GM23248 (cell line): ENCODE results near the gene TULP4. TPM values are rescaled to one million over a fixed set of nuclear protein-coding genes. Genes with fewer than 3 reads are reported as not detected.

Experiments used
- DNase-seq: peaks from one replicate; pipeline ENCODE4 v3.0.0-alpha.2; 2015
- H2AFZ ChIP-seq: fragments of 200-600 bp; sonication (generic); 2 replicates; pipeline ENCODE4 v1.6.1; 2016; ENCODE audit warnings: antibody characterized with exemption
- H3F3A ChIP-seq: fragments of 200-600 bp; sonication (generic); 2 replicates; pipeline ENCODE4 v1.6.1; 2016; ENCODE audit warnings: mild to moderate bottlenecking, antibody characterized with exemption, mixed run types; ENCODE audit not compliant: insufficient read depth
- H3K27ac ChIP-seq: fragments of 200-600 bp; sonication (generic); 2 replicates; pipeline ENCODE4 v1.5.1; 2016; ENCODE audit warnings: mild to moderate bottlenecking
- H3K27me3 ChIP-seq: fragments of 200-600 bp; sonication (generic); replicated peaks from 2 replicates; pipeline ENCODE4 v1.6.1; 2016; ENCODE audit warnings: mild to moderate bottlenecking; ENCODE audit not compliant: insufficient read depth
- H3K36me3 ChIP-seq: fragments of 200-600 bp; sonication (generic); 2 replicates; pipeline ENCODE4 v1.6.1; 2016; ENCODE audit warnings: low read depth, mild to moderate bottlenecking
- H3K4me1 ChIP-seq: fragments of 200-600 bp; sonication (generic); 2 replicates; pipeline ENCODE4 v1.6.1; 2016; ENCODE audit warnings: mild to moderate bottlenecking; ENCODE audit not compliant: insufficient read depth
- H3K4me2 ChIP-seq: fragments of 200-600 bp; sonication (generic); one replicate; pipeline ENCODE4 v1.6.1; 2016; ENCODE audit warnings: mild to moderate bottlenecking; ENCODE audit not compliant: unreplicated experiment
- H3K4me3 ChIP-seq: fragments of 200-600 bp; sonication (generic); 2 replicates; pipeline ENCODE4 v1.5.1; 2016; ENCODE audit warnings: mild to moderate bottlenecking
- H3K79me2 ChIP-seq: fragments of 200-600 bp; sonication (generic); 2 replicates; pipeline ENCODE4 v1.6.1; 2016; ENCODE audit warnings: mild to moderate bottlenecking; ENCODE audit not compliant: insufficient read depth
- H3K9ac ChIP-seq: fragments of 200-600 bp; sonication (generic); 2 replicates; pipeline ENCODE4 v1.6.1; 2016; ENCODE audit warnings: mild to moderate bottlenecking
- H3K9me2 ChIP-seq: fragments of 200-600 bp; sonication (generic); 2 replicates; pipeline ENCODE4 v1.6.1; 2016; ENCODE audit warnings: mixed run types, mild to moderate bottlenecking, moderate library complexity; ENCODE audit not compliant: insufficient read depth
- H3K9me3 ChIP-seq: fragments of 200-600 bp; sonication (generic); one replicate; pipeline ENCODE4 v1.6.1; 2017; ENCODE audit warnings: low read depth
- H4K20me1 ChIP-seq: fragments of 200-600 bp; sonication (generic); 2 replicates; pipeline ENCODE4 v1.6.0; 2016; ENCODE audit not compliant: insufficient read depth
- EZH2 ChIP-seq: fragments of 200-600 bp; sonication (generic); IDR thresholded peaks from 2 replicates; pipeline ENCODE4 v1.6.1; 2018; ENCODE audit warnings: antibody characterized with exemption, mild to moderate bottlenecking; ENCODE audit not compliant: insufficient read depth, poor library complexity, severe bottlenecking
- EZH2phosphoT487 ChIP-seq: fragments of 200-600 bp; sonication (generic); IDR thresholded peaks from 2 replicates; pipeline ENCODE4 v1.6.1; 2018; ENCODE audit warnings: antibody characterized with exemption, moderate library complexity, mild to moderate bottlenecking, low read depth; ENCODE audit not compliant: insufficient read depth
- WGBS, 2 experiments: methylation state at CpG; one replicate each; pipeline ENCODE4 v1.1.6; 2015 to 2017; ENCODE audit warnings: low lambda C conversion rate in 2 of 2, low coverage in 1 of 2; ENCODE audit errors: missing lambda C conversion rate in 2 of 2; 5-methylcytosine and 5-hydroxymethylcytosine counted together
- in situ Hi-C: fragments of 300-500 bp; cut with MboI; formaldehyde crosslinking; loops from 2 replicates; pipeline ENCODE4 v1.15.0; 2020
- polyA plus RNA-seq: library from polyadenylated mRNA; unstranded; fragments of >200 nt; fragmentation: Nextera tagmentation; extraction: Ambion mirVana; gene quantifications from 2 replicates; pipeline ENCODE4 v1.2.1, GENCODE V29; 2016
- total RNA-seq: library from RNA; depleted of rRNA; stranded (reverse); fragments of >200 nt; shearing (Covaris generic); gene quantifications from 2 replicates; pipeline ENCODE4 v1.2.3, GENCODE V29; 2014

Gene TULP4
- total and polyA plus RNA-seq, 2 experiments from 2014 or later = 21.5 to 38.7 TPM

GRCh38 chr6:158367816-158368215, 55.6 kb downstream of the TULP4 start:
- no peaks in the 10 kb centered on the region for H3K9me2 ChIP-seq
- H3F3A ChIP-seq = no peaks in the 10 kb centered on the region
- DNase-seq = no peak
- no peak overlapping the region for H2AFZ ChIP-seq
- no peak overlapping the region for H3K9ac ChIP-seq
- no peaks in the 10 kb centered on the region; the same call in 1 of the 2 replicates for H3K79me2 ChIP-seq
- H3K27me3 ChIP-seq = no peaks in the 10 kb centered on the region
- H3K9me3 ChIP-seq = no peaks in the 10 kb centered on the region
- H3K27ac ChIP-seq = no peak overlapping the region
- no peaks in the 10 kb centered on the region for H3K4me1 ChIP-seq
- TF ChIP-seq EZH2 (no peak), EZH2phosphoT487 (no peak)
- 87 to 88% methylated on average over 6 of the region's 6 CpGs for WGBS, 2 experiments
- no peak overlapping the region for H3K4me2 ChIP-seq
- in situ Hi-C loops = no loop called here
- H4K20me1 ChIP-seq = no peaks in the 10 kb centered on the region
- H3K36me3 ChIP-seq = no peaks in the 10 kb centered on the region
- H3K4me3 ChIP-seq = no peak overlapping the region

GRCh38 chr6:158369241-158369640, 57.0 kb downstream of the TULP4 start:
- Histone ChIP-seq H3K27me3 (no peaks in the 10 kb centered on the region), H4K20me1 (no peaks in the 10 kb centered on the region), H3K9ac (no peak overlapping the region), H2AFZ (no peak overlapping the region), H3K9me3 (no peaks in the 10 kb centered on the region), H3F3A (no peaks in the 10 kb centered on the region), H3K9me2 (no peaks in the 10 kb centered on the region), H3K4me2 (no peak overlapping the region), H3K4me1 (no peaks in the 10 kb centered on the region), H3K79me2 (no peaks in the 10 kb centered on the region; the same call in 1 of the 2 replicates), H3K36me3 (no peaks in the 10 kb centered on the region), H3K27ac (no peak overlapping the region), H3K4me3 (no peak overlapping the region)
- in situ Hi-C loops = no loop called here
- TF ChIP-seq EZH2 = no peak
- TF ChIP-seq EZH2phosphoT487 = no peak
- WGBS, 2 experiments = 95 to 97% methylated on average over 4 of the region's 4 CpGs
- DNase-seq = no peak

GRCh38 chr6:158370805-158371204, 58.5 kb downstream of the TULP4 start:
- H3K9me3 ChIP-seq = no peaks in the 10 kb centered on the region
- TF ChIP-seq EZH2phosphoT487 = no peak
- TF ChIP-seq EZH2 = no peak
- no peaks in the 10 kb centered on the region for H4K20me1 ChIP-seq
- DNase-seq = no peak
- in situ Hi-C loops = no loop called here
- no peak overlapping the region for H3K4me2 ChIP-seq
- H3K79me2 ChIP-seq = no peaks in the 10 kb centered on the region; the same call in 1 of the 2 replicates
- H2AFZ ChIP-seq = no peak overlapping the region
- WGBS, 2 experiments = 93 to 96% methylated on average over 4 of the region's 4 CpGs
- no peak overlapping the region for H3K9ac ChIP-seq
- no peaks in the 10 kb centered on the region for H3F3A ChIP-seq
- no peaks in the 10 kb centered on the region for H3K36me3 ChIP-seq
- no peak overlapping the region for H3K4me3 ChIP-seq
- H3K4me1 ChIP-seq = no peaks in the 10 kb centered on the region
- H3K9me2 ChIP-seq = no peaks in the 10 kb centered on the region
- H3K27ac ChIP-seq = no peak overlapping the region
- H3K27me3 ChIP-seq = no peaks in the 10 kb centered on the region

GRCh38 chr6:158371261-158371660, 59.0 kb downstream of the TULP4 start:
- H3K27me3 ChIP-seq = no peaks in the 10 kb centered on the region
- 92 to 94% methylated on average over 5 of the region's 5 CpGs for WGBS, 2 experiments

GRCh38 chr6:158372574-158372973, 60.3 kb downstream of the TULP4 start:
- no peak for DNase-seq
- no peak for TF ChIP-seq EZH2phosphoT487
- TF ChIP-seq EZH2 = no peak
- Histone ChIP-seq H3K4me1 (0 out of 2 replicates have a peak, but pooled peaks cover 3% of the 10 kb centered on the region), H3K4me2 (no peak overlapping the region), H3F3A (no peaks in the 10 kb centered on the region), H3K9ac (no peak overlapping the region), H3K4me3 (no peak overlapping the region), H2AFZ (no peak overlapping the region), H3K27me3 (no peaks in the 10 kb centered on the region), H3K9me3 (no peaks in the 10 kb centered on the region), H3K9me2 (no peaks in the 10 kb centered on the region), H3K36me3 (no peaks in the 10 kb centered on the region), H3K79me2 (no peaks in the 10 kb centered on the region; the same call in 1 of the 2 replicates), H3K27ac (no peak overlapping the region), H4K20me1 (no peaks in the 10 kb centered on the region)
- WGBS, 2 experiments = 36 to 39% methylated on average over 3 of the region's 3 CpGs
- in situ Hi-C loops = no loop called here

More at GRCh38 chr6:158371261-158371660, 59.0 kb downstream of the TULP4 start:
- no peaks in the 10 kb centered on the region for H3K9me3 ChIP-seq
- no peaks in the 10 kb centered on the region for H3F3A ChIP-seq
- no peaks in the 10 kb centered on the region for H3K36me3 ChIP-seq
- no peak overlapping the region for H3K4me3 ChIP-seq
- no peak for DNase-seq
- H2AFZ ChIP-seq = no peak overlapping the region
- H4K20me1 ChIP-seq = no peaks in the 10 kb centered on the region
- H3K4me1 ChIP-seq = 0 out of 2 replicates have a peak, but pooled peaks cover under 1% of the 10 kb centered on the region
- no peaks in the 10 kb centered on the region for H3K9me2 ChIP-seq
- H3K4me2 ChIP-seq = no peak overlapping the region
- no peak overlapping the region for H3K27ac ChIP-seq
- no peak overlapping the region for H3K9ac ChIP-seq
- TF ChIP-seq EZH2 (no peak), EZH2phosphoT487 (no peak)
- in situ Hi-C loops = no loop called here
- H3K79me2 ChIP-seq = no peaks in the 10 kb centered on the region; the same call in 1 of the 2 replicates
